K562 (cell line): ENCODE results near the gene SUPT5H. TPM values are rescaled to one million over a fixed set of nuclear protein-coding genes. Genes with fewer than 3 reads are reported as not detected.

ENCODE experiments used
- ADNP ChIP-seq: fragments of 200-800 bp; sonication (Bioruptor generic); IDR thresholded peaks from 2 replicates; pipeline ENCODE4 v1.6.1; 2016; ENCODE audit warnings: missing genetic modification characterization, missing compliant biosample characterization
- ARID1B ChIP-seq: fragments of 450-650 bp; IDR thresholded peaks from 2 replicates; pipeline ENCODE4 v1.6.1; 2016; ENCODE audit warnings: antibody characterized with exemption, mild to moderate bottlenecking, inconsistent platforms
- CEBPZ ChIP-seq: fragments of 150-350 bp; IDR thresholded peaks from 2 replicates; pipeline ENCODE4 v1.6.1; 2014; ENCODE audit warnings: low read depth, mild to moderate bottlenecking, low read length, borderline replicate concordance
- CGGBP1 ChIP-seq: fragments of 250-450 bp; sonication (Bioruptor Pico); IDR thresholded peaks from 2 replicates; pipeline ENCODE4 v1.9.0; 2021; ENCODE audit warnings: mild to moderate bottlenecking
- CTBP1 ChIP-seq: fragments of 450-650 bp; IDR thresholded peaks from 2 replicates; pipeline ENCODE4 v1.6.1; 2016; ENCODE audit warnings: borderline replicate concordance
- DMBX1 ChIP-seq: fragments of 250-450 bp; sonication (Bioruptor Pico); IDR thresholded peaks from 2 replicates; pipeline ENCODE4 v1.8.0; 2022; ENCODE audit warnings: inconsistent platforms, mild to moderate bottlenecking, moderate library complexity, borderline replicate concordance
- DPF2 ChIP-seq: fragments of 450-650 bp; IDR thresholded peaks from 2 replicates; pipeline ENCODE4 v1.6.1; 2016
- ELF4 ChIP-seq: fragments of 450-650 bp; formaldehyde crosslinking; IDR thresholded peaks from 2 replicates; pipeline ENCODE4 v1.4.0; 2022; ENCODE audit warnings: missing genetic modification characterization
- GMEB1 ChIP-seq: fragments of 250-450 bp; sonication (Bioruptor Pico); IDR thresholded peaks from 2 replicates; pipeline ENCODE4 v1.4.0; 2020; ENCODE audit warnings: mild to moderate bottlenecking
- ID3 ChIP-seq, 2 experiments: fragments of 250-450 bp in 1 of 2; fragments of 450-650 bp in 1 of 2; sonication (Bioruptor Pico) in 1 of 2; IDR thresholded peaks; 2 replicates each; pipeline versions ENCODE4 v1.6.1 to v1.8.0; 2016 to 2021; ENCODE audit warnings: mild to moderate bottlenecking in 2 of 2, moderate library complexity in 2 of 2, missing compliant biosample characterization in 1 of 2, missing genetic modification characterization in 1 of 2
- MED1 ChIP-seq: sonication (generic); formaldehyde crosslinking; IDR thresholded peaks from 2 replicates; pipeline ENCODE4 v1.8.1; 2023; ENCODE audit warnings: missing genetic modification reagents, borderline replicate concordance
- NCOA6 ChIP-seq: fragments of 450-650 bp; IDR thresholded peaks from 2 replicates; pipeline ENCODE4 v1.6.1; 2017; ENCODE audit warnings: mild to moderate bottlenecking
- NKRF ChIP-seq: fragments of 450-650 bp; IDR thresholded peaks from 2 replicates; pipeline ENCODE4 v1.6.1; 2016; ENCODE audit warnings: borderline replicate concordance
- PCBP2 ChIP-seq: fragments of 200-400 bp; formaldehyde crosslinking; IDR thresholded peaks from 2 replicates; pipeline ENCODE4 v1.6.1; 2018; ENCODE audit warnings: low read length, low read depth, mild to moderate bottlenecking, moderate library complexity; ENCODE audit not compliant: poor library complexity, severe bottlenecking
- SP1 ChIP-seq: sonication (generic); formaldehyde crosslinking; IDR thresholded peaks from 2 replicates; pipeline ENCODE4 v1.8.1; 2022; ENCODE audit warnings: mild to moderate bottlenecking, missing genetic modification reagents
- TAL1 ChIP-seq: fragments of 450-650 bp; IDR thresholded peaks from 2 replicates; pipeline ENCODE4 v1.6.1; 2016; ENCODE audit warnings: mild to moderate bottlenecking
- ZFP1 ChIP-seq: fragments of 450-650 bp; formaldehyde crosslinking; IDR thresholded peaks from 2 replicates; pipeline ENCODE4 v1.4.0; 2020; ENCODE audit warnings: mild to moderate bottlenecking, mixed read lengths
- ZKSCAN3 ChIP-seq: fragments of 250-450 bp; sonication (Bioruptor Pico); IDR thresholded peaks from 2 replicates; pipeline ENCODE4 v1.4.0; 2020
- ZNF212 ChIP-seq: fragments of 450-650 bp; formaldehyde crosslinking; IDR thresholded peaks from 2 replicates; pipeline ENCODE4 v1.4.0; 2020; ENCODE audit warnings: mild to moderate bottlenecking
- ZNF311 ChIP-seq: fragments of 250-450 bp; sonication (Bioruptor Pico); IDR thresholded peaks from 2 replicates; pipeline ENCODE4 v1.4.0; 2020; ENCODE audit warnings: mild to moderate bottlenecking, moderate library complexity
- ZNF695 ChIP-seq: fragments of 450-650 bp; formaldehyde crosslinking; IDR thresholded peaks from 2 replicates; pipeline ENCODE4 v1.4.0; 2020; ENCODE audit warnings: mild to moderate bottlenecking, moderate library complexity
- polyA plus RNA-seq, 8 experiments: library from polyadenylated mRNA; depleted of rRNA in 4 of 8; stranded (reverse) in 5 of 8; unstranded in 3 of 8; fragments of >200 nt; fragmentation: Nextera tagmentation in 2 of 8; fragmentation: Illumina TruSeq in 1 of 8; extraction: Ambion mirVana in 2 of 8; extraction: Trizol in 1 of 8; gene quantifications; 2 replicates each; pipeline versions ENCODE4 v1.2.1 to v1.2.3, GENCODE V29; 2011 to 2014; ENCODE audit warnings: inconsistent platforms in 1 of 8, missing spikeins in 1 of 8
- total RNA-seq, 7 experiments: library from RNA; depleted of rRNA in 6 of 7; stranded (reverse); fragments of >200 nt in 6 of 7; fragmentation: Illumina TruSeq in 2 of 7; extraction: Trizol in 2 of 7; gene quantifications; 2 replicates each; pipeline versions ENCODE4 v1.2.1 to v1.2.3, GENCODE V29; 2011 to 2021; ENCODE audit warnings: low replicate concordance in 1 of 7

Gene SUPT5H
- total and polyA plus RNA-seq, 9 of the 15 experiments (the other 6 are each of a cell fraction or from before 2014, with no cell fraction given), result 13.3 to 85.9 (median 35.9) TPM

- TF ChIP-seq ZNF311 (no peak), ZNF695 (CRISPR knock-in tag) (no peak), DPF2 (peak; percentile 88), CEBPZ (no peak), ARID1B (peak; percentile 76), NKRF (peak; percentile 88), CTBP1 (peak; percentile 26; the same call in 1 of the 2 replicates), DMBX1 (CRISPR knock-in tag) (no peak), CGGBP1 (CRISPR knock-in tag) (no peak), TAL1 (peak; percentile 24; the same call in 1 of the 2 replicates), SP1 (CRISPR knock-in tag) (no peak), ZKSCAN3 (CRISPR knock-in tag) (no peak), ID3 (CRISPR knock-in tag; IDR thresholded peaks at IDR 0.05) (no peak), ID3 (tag; IDR thresholded peaks at IDR 0.05) (no peak), PCBP2 (peak; percentile 78), ADNP (tag) (no peak), GMEB1 (no peak), ZNF212 (CRISPR knock-in tag) (no peak), MED1 (CRISPR knock-in tag) (no peak), ZFP1 (CRISPR knock-in tag) (no peak), NCOA6 (no peak), ELF4 (CRISPR knock-in tag) (peak; percentile 90)
Measured at GRCh38 chr19:39410017-39410830, 35.2 kb upstream of the SUPT5H start (continued).
